Ectodermal cell (in vitro differentiated cells): ENCODE measurements around the gene CCDC112.
"Not testable (repeated sequence)": the region's sequence is repeated elsewhere in the genome, so short reads cannot be mapped to it uniquely, and the experiment has no call there.

ENCODE experiments used
- H3K27ac ChIP-seq: 2 replicates; pipeline ENCODE4 v1.7.0; 2013; ENCODE audit warnings: mild to moderate bottlenecking, low read depth, low read length; ENCODE audit not compliant: insufficient read depth, poor library complexity, severe bottlenecking
- H3K27me3 ChIP-seq: 2 replicates; pipeline ENCODE4 v1.7.0; 2013; ENCODE audit warnings: mild to moderate bottlenecking, low read length; ENCODE audit not compliant: insufficient read depth, control insufficient read depth, poor library complexity, severe bottlenecking
- H3K36me3 ChIP-seq: one replicate; pipeline ENCODE4 v1.7.0; 2013; ENCODE audit warnings: low read length; ENCODE audit not compliant: control insufficient read depth, insufficient read depth
- H3K4me1 ChIP-seq: one replicate; pipeline ENCODE4 v1.7.0; 2013; ENCODE audit warnings: low read length; ENCODE audit not compliant: control insufficient read depth, insufficient read depth
- H3K4me3 ChIP-seq: 2 replicates; pipeline ENCODE4 v1.7.0; 2013; ENCODE audit warnings: low read depth, low read length, control low read depth; ENCODE audit not compliant: insufficient read depth
- H3K9me3 ChIP-seq: 2 replicates; pipeline ENCODE4 v1.7.0; 2013; ENCODE audit warnings: mild to moderate bottlenecking, low read length, moderate library complexity; ENCODE audit not compliant: control insufficient read depth
- WGBS, 2 experiments: methylation state at CpG; one replicate each; pipeline ENCODE4 v1.1.7; 2013; ENCODE audit warnings: missing lambda C conversion rate in 2 of 2; 5-methylcytosine and 5-hydroxymethylcytosine counted together

The CCDC112 gene

GRCh38 chr5:115335301-115335700 is 38.8 kb upstream of the CCDC112 start:
- H3K4me3 ChIP-seq = no peak overlapping the region
- 93 to 97% methylated on average over 2 of the region's 2 CpGs for WGBS, 2 experiments

GRCh38 chr5:115333164-115333563 is 36.7 kb upstream of the CCDC112 start:
- no peaks in the 10 kb centered on the region for H3K36me3 ChIP-seq
- peaks cover 5% of the 10 kb centered on the region for H3K4me1 ChIP-seq
- H3K9me3 ChIP-seq = no peaks in the 10 kb centered on the region
- H3K27ac ChIP-seq = no peak overlapping the region
- no peaks in the 10 kb centered on the region for H3K27me3 ChIP-seq
- WGBS, 2 experiments = 82 to 86% methylated on average over 1 of the region's 1 CpG
- H3K4me3 ChIP-seq = no peak overlapping the region

More at GRCh38 chr5:115335301-115335700, 38.8 kb upstream of the CCDC112 start:
- Histone ChIP-seq H3K27me3 (no peaks in the 10 kb centered on the region), H3K36me3 (no peaks in the 10 kb centered on the region), H3K9me3 (no peaks in the 10 kb centered on the region), H3K27ac (no peak overlapping the region), H3K4me1 (no peaks in the 10 kb centered on the region)

DNA sequence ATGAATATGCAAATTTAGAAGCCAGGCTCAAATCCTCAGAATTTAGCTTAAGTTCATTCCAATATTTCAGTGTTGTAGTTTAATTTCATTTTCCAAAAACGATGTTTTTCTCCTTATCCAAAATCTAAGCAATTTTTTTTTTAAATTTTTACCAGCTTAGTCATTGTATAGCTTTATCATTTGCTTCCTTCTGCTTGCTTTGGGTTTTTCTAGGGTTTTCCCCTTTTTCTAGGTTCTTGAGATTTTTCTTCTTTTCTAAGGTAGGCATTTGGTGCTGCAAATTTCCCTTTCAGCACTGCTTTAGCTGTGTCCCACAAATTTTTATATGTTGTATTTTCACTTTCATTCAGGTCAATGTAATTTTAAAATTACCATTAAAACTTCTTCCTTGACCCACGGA is 34.4 kb upstream of the CCDC112 start:
- Histone ChIP-seq H3K4me3 (no peak overlapping the region), H3K27me3 (no peaks in the 10 kb centered on the region), H3K4me1 (peaks cover 5% of the 10 kb centered on the region), H3K9me3 (no peaks in the 10 kb centered on the region), H3K27ac (no peak overlapping the region), H3K36me3 (no peaks in the 10 kb centered on the region)
- 87% methylated on average over 2 of the region's 2 CpGs; no CpG with 5 or more reads in 1 of the 2 experiments for WGBS, 2 experiments

GRCh38 chr5:115329475-115329874 is 33.0 kb upstream of the CCDC112 start:
- Histone ChIP-seq H3K27me3 (no peaks in the 10 kb centered on the region), H3K4me3 (no peak overlapping the region), H3K27ac (no peak overlapping the region), H3K9me3 (no peaks in the 10 kb centered on the region), H3K36me3 (no peaks in the 10 kb centered on the region), H3K4me1 (peaks cover 5% of the 10 kb centered on the region)
- 65 to 68% methylated on average over 7 to 8 of the region's 8 CpGs for WGBS, 2 experiments

GRCh38 chr5:115328617-115329274 is 32.3 kb upstream of the CCDC112 start:
- not testable (repeated sequence) for H3K27me3 ChIP-seq, H3K4me3 ChIP-seq, H3K4me1 ChIP-seq, H3K27ac ChIP-seq, H3K9me3 ChIP-seq, H3K36me3 ChIP-seq
- 19 to 21% methylated on average over 6 of the region's 6 CpGs for WGBS, 2 experiments

DNA sequence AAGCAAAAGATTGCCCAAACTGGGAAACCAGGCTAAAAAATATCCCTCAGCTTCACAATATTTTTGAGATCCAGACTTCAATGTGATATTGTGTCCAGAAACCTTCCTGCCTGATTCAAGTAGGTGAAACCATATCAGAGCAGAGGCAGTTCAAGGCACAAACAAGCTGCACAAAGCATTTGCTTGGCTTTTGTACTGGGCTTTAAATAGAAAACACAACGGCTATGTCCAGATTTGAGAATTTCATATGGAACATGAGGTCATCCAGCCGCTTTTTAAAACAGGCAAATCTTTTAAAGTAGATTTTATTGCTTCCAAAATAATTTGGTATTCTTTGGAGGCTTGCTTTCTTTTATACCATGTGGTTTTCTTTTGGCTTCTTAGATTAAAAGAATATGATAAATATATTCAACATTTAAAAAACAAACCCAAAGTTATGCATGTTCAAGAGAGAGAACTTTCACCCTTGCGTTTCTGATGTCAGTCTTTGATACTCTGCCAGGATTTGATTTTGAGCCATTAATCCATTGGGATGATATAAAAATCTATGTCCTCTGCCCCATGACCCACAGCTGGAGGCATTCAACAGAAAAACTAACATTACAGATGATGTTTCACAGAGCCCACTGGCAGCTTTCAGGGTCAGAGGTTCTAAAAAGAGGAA is 29.0 kb upstream of the CCDC112 start:
- Histone ChIP-seq H3K9me3 (peaks cover 2% of the 10 kb centered on the region), H3K4me1 (peaks cover 5% of the 10 kb centered on the region)
- 91 to 98% methylated on average over 3 of the region's 3 CpGs for WGBS, 2 experiments

GRCh38 chr5:115324021-115324420 is 27.6 kb upstream of the CCDC112 start:
- H3K4me1 ChIP-seq = peaks cover 5% of the 10 kb centered on the region
- H3K9me3 ChIP-seq = peaks cover 2% of the 10 kb centered on the region
- no peaks in the 10 kb centered on the region for H3K27me3 ChIP-seq
- no peak overlapping the region for H3K27ac ChIP-seq
- H3K4me3 ChIP-seq = no peak overlapping the region
- 98 to 100% methylated on average over 2 of the region's 2 CpGs for WGBS, 2 experiments
- H3K36me3 ChIP-seq = no peaks in the 10 kb centered on the region

More for the DNA sequence above, 29.0 kb upstream of the CCDC112 start:
- H3K36me3 ChIP-seq = no peaks in the 10 kb centered on the region
- no peaks in the 10 kb centered on the region for H3K27me3 ChIP-seq
- H3K27ac ChIP-seq = no peak overlapping the region
- H3K4me3 ChIP-seq = no peak overlapping the region

GRCh38 chr5:115322729-115323128 is 26.3 kb upstream of the CCDC112 start:
- Histone ChIP-seq H3K27me3 (no peaks in the 10 kb centered on the region), H3K4me3 (no peak overlapping the region), H3K4me1 (no peaks in the 10 kb centered on the region), H3K9me3 (peaks cover 2% of the 10 kb centered on the region), H3K27ac (no peak overlapping the region), H3K36me3 (no peaks in the 10 kb centered on the region)
- 95 to 96% methylated on average over 1 to 2 of the region's 2 CpGs for WGBS, 2 experiments

- H3K27me3 ChIP-seq = no peaks in the 10 kb centered on the region
- H3K4me1 ChIP-seq = no peaks in the 10 kb centered on the region
- H3K36me3 ChIP-seq = no peaks in the 10 kb centered on the region
- WGBS, 2 experiments = 94 to 96% methylated on average over 3 of the region's 3 CpGs
- H3K9me3 ChIP-seq = peaks cover 2% of the 10 kb centered on the region
- no peak overlapping the region for H3K27ac ChIP-seq
- no peak overlapping the region for H3K4me3 ChIP-seq
These were observed 24.9 kb upstream of the CCDC112 start for GRCh38 chr5:115321309-115321708.

DNA sequence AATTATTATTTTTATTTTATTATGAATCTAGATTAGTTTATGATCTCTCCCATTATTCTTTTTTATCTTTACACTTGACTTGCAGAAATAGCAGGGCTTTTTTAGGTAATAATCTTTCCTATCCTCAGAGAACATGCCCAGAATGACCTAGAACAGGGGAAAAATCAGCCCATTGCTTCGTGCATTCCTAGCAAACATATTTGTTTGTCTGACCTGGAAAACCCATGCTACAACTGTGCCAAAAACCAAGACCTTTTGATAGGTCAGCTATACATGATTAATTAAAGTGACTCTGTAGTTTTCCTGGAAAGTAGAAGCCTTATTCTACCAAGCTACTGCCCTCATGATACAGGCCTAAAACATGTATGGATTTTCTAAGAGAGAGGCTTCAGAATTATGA is 24.1 kb upstream of the CCDC112 start:
- H3K4me1 ChIP-seq = no peaks in the 10 kb centered on the region
- 89% methylated on average over 1 of the region's 1 CpG for WGBS, 2 experiments
- no peaks in the 10 kb centered on the region for H3K36me3 ChIP-seq
- no peak overlapping the region for H3K4me3 ChIP-seq
- peaks cover 2% of the 10 kb centered on the region for H3K9me3 ChIP-seq
- H3K27ac ChIP-seq = no peak overlapping the region
- no peaks in the 10 kb centered on the region for H3K27me3 ChIP-seq
